Midbrain (tissue), 1 donor: Measurements from ENCODE around the gene SLC16A12.
"Not testable (repeated sequence)": the region's sequence is repeated elsewhere in the genome, so short reads cannot be mapped to it uniquely, and the experiment has no call there.

Experiments used
- DNase-seq: peaks from one replicate; lab custom pipeline; 2025; lab: John Stamatoyannopoulos, UW

SLC16A12 gene

GRCh38 chr10:89547853-89548513 lies 12.6 kb upstream of the SLC16A12 start:
- no peak for DNase-seq

GRCh38 chr10:89546651-89547050 lies 11.3 kb upstream of the SLC16A12 start:
- DNase-seq, result not testable (repeated sequence)

GRCh38 chr10:89543841-89544240 lies 8.4 kb upstream of the SLC16A12 start:
- no peak for DNase-seq

- no peak for DNase-seq
Measured at GRCh38 chr10:89540420-89540949, 5.1 kb upstream of the SLC16A12 start.

GRCh38 chr10:89537364-89537763 lies 2.0 kb upstream of the SLC16A12 start:
- no peak for DNase-seq

- no peak for DNase-seq
Measured at GRCh38 chr10:89536013-89536354, 590 bp upstream of the SLC16A12 start.

GRCh38 chr10:89534826-89535166 lies 598 bp downstream of the SLC16A12 start:
- no peak for DNase-seq

GRCh38 chr10:89532476-89532875 lies 2.9 kb downstream of the SLC16A12 start:
- DNase-seq, result no peak

- DNase-seq, result no peak
Measured at GRCh38 chr10:89531359-89531758, 4.0 kb downstream of the SLC16A12 start.

- not testable (repeated sequence) for DNase-seq
Measured at GRCh38 chr10:89529711-89530110, 5.7 kb downstream of the SLC16A12 start.

- DNase-seq, result no peak
Measured at GRCh38 chr10:89526358-89526757, 9.0 kb downstream of the SLC16A12 start.

- DNase-seq, result no peak
Measured at GRCh38 chr10:89525556-89525955, 9.8 kb downstream of the SLC16A12 start.

- DNase-seq, result no peak
Measured at GRCh38 chr10:89524279-89524678, 11.1 kb downstream of the SLC16A12 start.

GRCh38 chr10:89523274-89523673 lies 12.1 kb downstream of the SLC16A12 start:
- DNase-seq, result no peak

GRCh38 chr10:89522463-89522862 lies 12.9 kb downstream of the SLC16A12 start:
- DNase-seq, result no peak

- no peak for DNase-seq
Measured at GRCh38 chr10:89521368-89521767, 14.0 kb downstream of the SLC16A12 start.

- DNase-seq, result no peak
Measured at GRCh38 chr10:89520706-89521105, 14.7 kb downstream of the SLC16A12 start.

- no peak for DNase-seq
Measured at GRCh38 chr10:89518876-89519842, 16.2 kb downstream of the SLC16A12 start.

- DNase-seq, result no peak
Measured at GRCh38 chr10:89518108-89518507, 17.3 kb downstream of the SLC16A12 start.

- no peak for DNase-seq
Measured at GRCh38 chr10:89516149-89516832, 19.1 kb downstream of the SLC16A12 start.

GRCh38 chr10:89515031-89515841 lies 20.2 kb downstream of the SLC16A12 start:
- DNase-seq, result no peak

- no peak for DNase-seq
Measured at GRCh38 chr10:89513206-89513605, 22.2 kb downstream of the SLC16A12 start.
